NB4 (cell line): ENCODE results near the gene GPR17.

Experiments used
- CTCF ChIP-seq: IDR thresholded peaks from one replicate; pipeline ENCODE4 v1.5.1; 2012; ENCODE audit warnings: low read depth, low read length
- MYC ChIP-seq: IDR thresholded peaks from 2 replicates; pipeline ENCODE4 v1.6.1; 2011; ENCODE audit warnings: low read depth, low read length

- TF ChIP-seq CTCF (no peak), MYC (no peak)
Measured at GRCh38 chr2:127598711-127599110, 47.2 kb upstream of the GPR17 start.
